ENCODE results near the gene SPIB.

The SPIB gene

DNA sequence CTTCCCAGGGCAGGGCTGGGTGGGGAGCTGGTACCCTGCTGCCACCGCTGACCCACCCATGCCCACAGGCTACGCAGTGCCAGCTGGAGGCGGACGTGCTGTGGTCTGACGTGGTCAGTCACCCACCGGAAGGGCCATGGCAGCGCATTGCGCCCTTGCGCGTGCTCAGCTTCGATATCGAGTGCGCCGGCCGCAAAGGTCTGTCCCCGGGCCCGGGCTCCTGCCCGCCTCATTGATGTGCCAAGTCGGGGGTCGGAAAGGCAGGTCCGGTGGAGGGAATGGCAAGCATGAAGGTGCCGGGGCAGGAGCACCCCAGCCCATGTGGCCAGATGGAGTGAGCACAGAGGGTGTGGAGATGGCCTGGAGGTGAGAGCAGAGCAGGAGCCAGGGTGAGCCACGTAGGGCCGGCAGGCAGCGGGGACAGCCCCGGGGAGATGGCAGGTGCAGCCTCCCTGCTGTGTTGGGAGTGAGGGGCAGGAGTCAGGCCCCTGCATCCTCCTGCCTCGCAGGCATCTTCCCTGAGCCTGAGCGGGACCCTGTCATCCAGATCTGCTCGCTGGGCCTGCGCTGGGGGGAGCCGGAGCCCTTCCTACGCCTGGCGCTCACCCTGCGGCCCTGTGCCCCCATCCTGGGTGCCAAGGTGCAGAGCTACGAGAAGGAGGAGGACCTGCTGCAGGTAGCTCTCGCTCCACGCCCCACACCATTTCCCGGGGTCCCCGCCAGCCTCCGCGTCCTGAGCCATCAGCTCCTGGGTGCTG, 16.0 kb upstream of the SPIB start:
- no peaks in the 10 kb centered on the region for H3K9me3 ChIP-seq (ENCODE audit: control insufficient read depth, insufficient read depth, low read length)
- no peak overlapping the region for H3K9ac ChIP-seq (ENCODE audit: low read depth, low read length)
- H3K36me3 ChIP-seq (ENCODE audit: insufficient read depth, low read length) = no peaks in the 10 kb centered on the region; the same call in 1 of the 2 replicates
- no peaks in the 10 kb centered on the region for H3K4me1 ChIP-seq (ENCODE audit: insufficient read depth, low read length)

DNA sequence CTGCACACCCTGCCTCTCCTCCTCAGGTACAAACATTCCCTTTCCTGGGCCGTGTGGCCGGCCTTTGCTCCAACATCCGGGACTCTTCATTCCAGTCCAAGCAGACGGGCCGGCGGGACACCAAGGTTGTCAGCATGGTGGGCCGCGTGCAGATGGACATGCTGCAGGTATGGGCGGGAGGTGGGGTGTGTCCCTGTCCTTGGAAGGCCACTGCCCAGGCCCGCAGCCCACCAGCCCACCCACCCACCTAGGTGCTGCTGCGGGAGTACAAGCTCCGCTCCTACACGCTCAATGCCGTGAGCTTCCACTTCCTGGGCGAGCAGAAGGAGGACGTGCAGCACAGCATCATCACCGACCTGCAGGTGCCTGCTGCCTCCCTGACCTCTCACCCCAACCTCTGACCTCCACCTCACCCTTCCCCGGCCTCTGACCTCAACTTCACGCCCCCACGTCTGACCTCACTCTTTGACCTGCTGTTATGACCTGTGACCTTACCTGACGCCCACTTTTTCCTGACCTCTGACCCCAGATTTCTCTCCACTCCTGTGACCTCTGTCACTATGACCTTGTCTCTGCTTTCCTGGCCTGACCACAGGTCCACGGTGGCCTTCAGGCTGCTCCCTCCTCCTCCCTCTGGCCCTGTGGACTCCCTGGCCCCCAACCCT, 12.4 kb upstream of the SPIB start:
- Histone ChIP-seq H3K4me1 (ENCODE audit: insufficient read depth, low read length) (no peaks in the 10 kb centered on the region), H3K9ac (ENCODE audit: low read depth, low read length) (no peak overlapping the region), H3K9me3 (ENCODE audit: control insufficient read depth, insufficient read depth, low read length) (no peaks in the 10 kb centered on the region), H3K36me3 (ENCODE audit: insufficient read depth, low read length) (peaks cover 5% of the 10 kb centered on the region; the same call in 1 of the 2 replicates)

DNA sequence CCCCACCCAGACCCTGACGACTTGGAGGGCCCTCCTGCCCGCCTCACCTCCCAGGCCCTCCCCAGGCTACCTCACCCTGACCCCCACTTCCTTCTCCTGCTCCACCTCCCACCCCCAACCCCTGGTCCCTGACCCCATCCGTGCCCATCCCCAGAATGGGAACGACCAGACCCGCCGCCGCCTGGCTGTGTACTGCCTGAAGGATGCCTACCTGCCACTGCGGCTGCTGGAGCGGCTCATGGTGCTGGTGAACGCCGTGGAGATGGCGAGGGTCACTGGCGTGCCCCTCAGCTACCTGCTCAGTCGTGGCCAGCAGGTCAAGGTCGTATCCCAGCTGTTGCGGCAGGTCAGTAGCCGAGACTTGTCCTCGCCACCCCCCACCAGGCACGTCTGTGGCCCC, 11.9 kb upstream of the SPIB start:
- H3K9ac ChIP-seq (ENCODE audit: low read depth, low read length) = no peak overlapping the region
- peaks cover 5% of the 10 kb centered on the region; the same call in 1 of the 2 replicates for H3K36me3 ChIP-seq (ENCODE audit: insufficient read depth, low read length)
- no peaks in the 10 kb centered on the region for H3K4me1 ChIP-seq (ENCODE audit: insufficient read depth, low read length)
- no peaks in the 10 kb centered on the region for H3K9me3 ChIP-seq (ENCODE audit: control insufficient read depth, insufficient read depth, low read length)

DNA sequence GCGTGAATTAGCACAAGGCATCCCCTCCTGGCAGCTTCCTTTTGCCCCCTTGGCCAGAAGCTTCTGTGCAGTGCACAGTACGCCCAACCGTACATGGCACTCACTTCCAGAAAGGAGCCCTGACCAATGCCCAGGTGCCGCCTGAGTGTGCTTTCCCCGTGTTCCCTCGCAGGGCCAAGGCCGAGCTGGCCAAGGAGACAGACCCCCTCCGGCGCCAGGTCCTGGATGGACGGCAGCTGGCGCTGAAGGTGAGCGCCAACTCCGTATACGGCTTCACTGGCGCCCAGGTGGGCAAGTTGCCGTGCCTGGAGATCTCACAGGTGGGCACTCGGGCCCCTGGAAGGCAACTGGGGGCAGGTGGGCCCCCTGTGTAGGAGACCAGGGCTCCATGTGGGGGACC, 9.4 kb upstream of the SPIB start:
- Histone ChIP-seq H3K9me3 (ENCODE audit: control insufficient read depth, insufficient read depth, low read length) (no peaks in the 10 kb centered on the region), H3K36me3 (ENCODE audit: insufficient read depth, low read length) (peaks cover 5% of the 10 kb centered on the region; the same call in 1 of the 2 replicates), H3K4me1 (ENCODE audit: insufficient read depth, low read length) (no peaks in the 10 kb centered on the region), H3K9ac (ENCODE audit: low read depth, low read length) (no peak overlapping the region)

DNA sequence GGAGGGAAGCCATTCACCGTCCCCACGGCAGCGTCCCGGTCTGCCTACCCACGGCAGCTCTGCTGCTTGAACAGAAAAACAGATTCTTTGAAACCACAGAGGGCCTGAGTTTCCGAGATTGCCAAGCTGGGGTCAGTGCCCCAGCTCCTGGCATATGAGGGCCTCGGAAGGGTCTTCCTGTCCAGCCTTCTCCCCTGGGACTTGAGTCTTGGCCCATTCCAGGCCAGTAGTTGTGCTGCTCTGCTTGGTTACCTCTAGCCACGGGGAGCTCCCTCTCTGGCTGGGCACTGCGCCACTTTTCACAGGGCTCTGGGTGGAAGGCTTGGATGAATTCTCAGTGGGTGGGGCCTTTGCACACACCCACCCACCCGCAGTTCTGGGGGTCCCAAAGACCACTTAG, 8.6 kb upstream of the SPIB start:
- no peaks in the 10 kb centered on the region for H3K4me1 ChIP-seq (ENCODE audit: insufficient read depth, low read length)
- no peaks in the 10 kb centered on the region for H3K9me3 ChIP-seq (ENCODE audit: control insufficient read depth, insufficient read depth, low read length)
- peaks cover 5% of the 10 kb centered on the region; the same call in 1 of the 2 replicates for H3K36me3 ChIP-seq (ENCODE audit: insufficient read depth, low read length)
- H3K9ac ChIP-seq (ENCODE audit: low read depth, low read length) = no peak overlapping the region

- Histone ChIP-seq H3K9ac (ENCODE audit: low read depth, low read length) (no peak overlapping the region), H3K9me3 (ENCODE audit: control insufficient read depth, insufficient read depth, low read length) (no peaks in the 10 kb centered on the region), H3K4me1 (ENCODE audit: insufficient read depth, low read length) (no peaks in the 10 kb centered on the region), H3K36me3 (ENCODE audit: insufficient read depth, low read length) (peaks cover 5% of the 10 kb centered on the region; the same call in 1 of the 2 replicates)
These were observed 6.3 kb upstream of the SPIB start for GRCh38 chr19:50412419-50412818.

DNA sequence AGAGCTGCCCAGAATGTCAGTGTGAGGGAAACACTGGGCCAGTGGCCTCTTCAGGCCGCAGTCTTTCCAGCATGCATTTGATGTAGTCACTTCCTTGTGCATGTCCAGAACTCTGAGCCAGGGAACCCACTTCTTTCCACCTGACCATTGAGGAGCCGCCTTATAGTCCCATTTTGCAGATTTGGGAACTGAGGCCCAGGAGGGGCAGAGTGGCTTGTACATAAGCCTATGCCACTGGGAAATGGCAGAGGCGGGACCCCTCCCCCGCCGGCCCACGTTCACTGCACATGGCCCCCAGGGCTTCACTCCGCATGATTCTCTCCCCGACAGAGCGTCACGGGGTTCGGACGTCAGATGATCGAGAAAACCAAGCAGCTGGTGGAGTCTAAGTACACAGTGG, 5.6 kb upstream of the SPIB start:
- Histone ChIP-seq H3K9ac (ENCODE audit: low read depth, low read length) (no peak overlapping the region), H3K9me3 (ENCODE audit: control insufficient read depth, insufficient read depth, low read length) (no peaks in the 10 kb centered on the region), H3K36me3 (ENCODE audit: insufficient read depth, low read length) (peaks cover 5% of the 10 kb centered on the region; the same call in 1 of the 2 replicates), H3K4me1 (ENCODE audit: insufficient read depth, low read length) (no peaks in the 10 kb centered on the region)

DNA sequence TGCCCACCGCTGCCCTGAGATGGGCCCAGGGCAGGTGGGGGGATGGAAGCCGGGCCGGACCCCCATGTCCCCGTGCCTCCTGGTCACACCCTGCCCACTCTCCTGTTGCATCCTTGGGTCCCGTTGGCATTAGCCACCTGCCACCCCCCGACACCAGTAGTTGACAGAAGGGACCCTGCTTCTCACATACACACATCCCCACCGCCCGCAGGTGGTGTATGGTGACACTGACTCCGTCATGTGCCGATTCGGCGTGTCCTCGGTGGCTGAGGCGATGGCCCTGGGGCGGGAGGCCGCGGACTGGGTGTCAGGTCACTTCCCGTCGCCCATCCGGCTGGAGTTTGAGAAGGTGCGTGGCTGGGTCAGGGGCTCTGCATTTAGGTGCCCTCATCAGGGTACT, 5.2 kb upstream of the SPIB start:
- H3K4me1 ChIP-seq (ENCODE audit: insufficient read depth, low read length) = no peaks in the 10 kb centered on the region
- H3K9me3 ChIP-seq (ENCODE audit: control insufficient read depth, insufficient read depth, low read length) = no peaks in the 10 kb centered on the region
- H3K9ac ChIP-seq (ENCODE audit: low read depth, low read length) = no peak overlapping the region
- H3K36me3 ChIP-seq (ENCODE audit: insufficient read depth, low read length) = peaks cover 5% of the 10 kb centered on the region; the same call in 1 of the 2 replicates

GRCh38 chr19:50414864-50415660, 3.7 kb upstream of the SPIB start:
- Histone ChIP-seq H3K4me1 (ENCODE audit: insufficient read depth, low read length) (peaks cover 3% of the 10 kb centered on the region; the same call in 1 of the 2 replicates), H3K9ac (ENCODE audit: low read depth, low read length) (no peak overlapping the region), H3K36me3 (ENCODE audit: insufficient read depth, low read length) (peaks cover 4% of the 10 kb centered on the region; the same call in 1 of the 2 replicates), H3K9me3 (ENCODE audit: control insufficient read depth, insufficient read depth, low read length) (no peaks in the 10 kb centered on the region)

DNA sequence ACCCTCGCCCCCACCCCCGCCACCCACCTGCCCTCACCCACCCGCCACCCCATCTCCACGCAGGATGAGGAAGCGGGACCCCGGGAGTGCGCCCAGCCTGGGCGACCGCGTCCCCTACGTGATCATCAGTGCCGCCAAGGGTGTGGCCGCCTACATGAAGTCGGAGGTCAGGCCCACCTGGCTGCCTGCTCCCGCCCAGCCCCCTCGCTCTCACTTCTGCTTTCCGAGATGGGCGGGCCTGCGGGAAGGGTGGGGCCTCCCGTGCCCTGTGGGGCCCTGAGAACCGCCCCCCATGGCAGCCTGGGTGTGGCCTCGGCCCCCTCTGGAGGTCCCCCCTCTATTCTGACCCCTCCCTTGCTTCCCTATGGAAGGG, 3.1 kb upstream of the SPIB start:
- Histone ChIP-seq H3K9ac (ENCODE audit: low read depth, low read length) (no peak overlapping the region), H3K36me3 (ENCODE audit: insufficient read depth, low read length) (no peaks in the 10 kb centered on the region), H3K9me3 (ENCODE audit: control insufficient read depth, insufficient read depth, low read length) (no peaks in the 10 kb centered on the region), H3K4me1 (ENCODE audit: insufficient read depth, low read length) (peaks cover 8% of the 10 kb centered on the region; the same call in 1 of the 2 replicates)

DNA sequence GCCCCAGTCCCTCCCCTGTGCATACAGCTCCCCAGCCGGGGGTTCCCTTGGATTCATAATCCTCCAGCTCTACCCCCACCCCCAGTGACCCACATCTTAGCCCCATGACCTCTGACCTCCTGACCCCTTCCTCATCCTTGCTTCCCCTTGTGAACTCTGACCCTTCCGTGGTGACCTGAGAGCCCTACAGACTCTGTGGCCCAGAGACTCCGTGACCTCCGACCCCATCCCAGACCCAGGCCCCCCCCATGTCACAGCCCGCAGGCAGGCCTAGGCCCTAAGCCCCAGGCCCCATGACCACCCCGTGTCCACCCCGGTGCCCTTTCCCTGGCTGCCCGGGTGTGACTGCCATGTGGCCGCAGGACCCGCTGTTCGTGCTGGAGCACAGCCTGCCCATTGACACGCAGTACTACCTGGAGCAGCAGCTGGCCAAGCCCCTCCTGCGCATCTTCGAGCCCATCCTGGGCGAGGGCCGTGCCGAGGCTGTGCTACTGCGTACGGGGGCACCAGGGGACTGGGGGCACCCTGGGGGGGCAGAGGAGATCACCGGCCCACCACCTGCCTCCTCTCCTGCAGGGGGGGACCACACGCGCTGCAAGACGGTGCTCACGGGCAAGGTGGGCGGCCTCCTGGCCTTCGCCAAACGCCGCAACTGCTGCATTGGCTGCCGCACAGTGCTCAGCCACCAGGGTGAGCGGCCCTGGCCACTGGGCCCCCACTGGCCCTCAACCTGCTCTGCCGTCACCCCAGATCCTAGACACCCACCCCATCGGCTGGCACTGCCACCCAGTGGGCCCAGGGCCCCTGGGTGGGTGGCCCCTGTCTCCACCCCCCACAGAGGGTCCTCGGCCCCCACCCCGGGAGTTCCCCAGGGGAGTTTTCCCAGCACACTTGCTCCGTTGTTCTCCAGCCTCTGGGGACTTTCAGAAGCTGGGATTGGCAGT, 2.4 kb upstream of the SPIB start:
- H3K9ac ChIP-seq (ENCODE audit: low read depth, low read length) = no peak overlapping the region
- no peaks in the 10 kb centered on the region for H3K9me3 ChIP-seq (ENCODE audit: control insufficient read depth, insufficient read depth, low read length)
- no peaks in the 10 kb centered on the region for H3K36me3 ChIP-seq (ENCODE audit: insufficient read depth, low read length)
- peaks cover 8% of the 10 kb centered on the region; the same call in 1 of the 2 replicates for H3K4me1 ChIP-seq (ENCODE audit: insufficient read depth, low read length)

- peak overlapping the region; percentile 48; the same call in 1 of the 2 replicates for H3K9ac ChIP-seq (ENCODE audit: low read depth, low read length)
These were observed 1.3 kb upstream of the SPIB start for GRCh38 chr19:50417111-50418081.

More at GRCh38 chr19:50417111-50418081, 1.3 kb upstream of the SPIB start:
- peaks cover 8% of the 10 kb centered on the region; the same call in 1 of the 2 replicates for H3K4me1 ChIP-seq (ENCODE audit: insufficient read depth, low read length)
- H3K36me3 ChIP-seq (ENCODE audit: insufficient read depth, low read length) = no peaks in the 10 kb centered on the region
- H3K9me3 ChIP-seq (ENCODE audit: control insufficient read depth, insufficient read depth, low read length) = no peaks in the 10 kb centered on the region

All from ES-I3 (cell line).